Body of pancreas (tissue), 4 donors: ENCODE results near the gene MORC1.

Experiments used
- POLR2A ChIP-seq, 3 donors: fragments of 450-650 bp; IDR thresholded peaks; one replicate each; pipeline ENCODE4 v1.6.1; 2016; ENCODE audit warnings: antibody characterized with exemption in 3 of 3, mild to moderate bottlenecking in 2 of 3
- TF ChIP-seq, protein P1 (sequence below), 7 experiments: fragments of 450-650 bp in 4 of 7; fragments of 200-600 bp in 3 of 7; sonication (generic) in 3 of 7; IDR thresholded peaks; one replicate each; pipeline ENCODE4 v1.5.1; 2016 to 2019; ENCODE audit warnings: antibody characterized with exemption in 7 of 7

DNA sequence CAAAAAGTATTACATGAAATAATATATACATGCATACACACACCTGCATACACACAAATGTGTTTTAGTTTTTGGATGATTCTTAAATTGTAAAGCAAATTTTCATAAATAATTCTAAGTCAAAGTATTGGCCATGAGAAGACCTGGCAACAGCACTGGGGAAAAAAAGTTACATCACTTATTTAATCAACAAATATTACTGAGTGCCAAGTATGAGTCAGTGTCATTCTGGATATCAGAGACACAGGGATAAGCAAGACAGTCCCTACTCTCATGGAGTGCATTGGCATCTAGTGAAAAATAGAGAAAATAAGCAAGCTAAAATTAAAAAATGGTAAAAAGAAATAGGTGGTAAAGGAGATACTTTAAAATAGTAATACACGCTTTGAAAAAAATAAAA, 134.9 kb downstream of the MORC1 start:
- no peak for TF ChIP-seq POLR2A (IDR thresholded peaks at IDR 0.05)
- TF ChIP-seq, protein P1, sequence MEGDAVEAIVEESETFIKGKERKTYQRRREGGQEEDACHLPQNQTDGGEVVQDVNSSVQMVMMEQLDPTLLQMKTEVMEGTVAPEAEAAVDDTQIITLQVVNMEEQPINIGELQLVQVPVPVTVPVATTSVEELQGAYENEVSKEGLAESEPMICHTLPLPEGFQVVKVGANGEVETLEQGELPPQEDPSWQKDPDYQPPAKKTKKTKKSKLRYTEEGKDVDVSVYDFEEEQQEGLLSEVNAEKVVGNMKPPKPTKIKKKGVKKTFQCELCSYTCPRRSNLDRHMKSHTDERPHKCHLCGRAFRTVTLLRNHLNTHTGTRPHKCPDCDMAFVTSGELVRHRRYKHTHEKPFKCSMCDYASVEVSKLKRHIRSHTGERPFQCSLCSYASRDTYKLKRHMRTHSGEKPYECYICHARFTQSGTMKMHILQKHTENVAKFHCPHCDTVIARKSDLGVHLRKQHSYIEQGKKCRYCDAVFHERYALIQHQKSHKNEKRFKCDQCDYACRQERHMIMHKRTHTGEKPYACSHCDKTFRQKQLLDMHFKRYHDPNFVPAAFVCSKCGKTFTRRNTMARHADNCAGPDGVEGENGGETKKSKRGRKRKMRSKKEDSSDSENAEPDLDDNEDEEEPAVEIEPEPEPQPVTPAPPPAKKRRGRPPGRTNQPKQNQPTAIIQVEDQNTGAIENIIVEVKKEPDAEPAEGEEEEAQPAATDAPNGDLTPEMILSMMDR (IDR thresholded peaks at IDR 0.05), result no peak
